Measurements from ENCODE around the gene GNPTAB.

Gene GNPTAB

GRCh38 chr12:101802486-101802885 is 28.3 kb downstream of the GNPTAB start:
- no peak for DNase-seq

GRCh38 chr12:101799774-101800173 is 31.0 kb downstream of the GNPTAB start:
- no peak for DNase-seq

GRCh38 chr12:101795786-101796185 is 35.0 kb downstream of the GNPTAB start:
- peak; percentile 33 for DNase-seq

GRCh38 chr12:101795013-101795412 is 35.7 kb downstream of the GNPTAB start:
- DNase-seq = peak; percentile 67

GRCh38 chr12:101794574-101794973 is 36.2 kb downstream of the GNPTAB start:
- DNase-seq = no peak

- peak; percentile 95 for DNase-seq
Measured at GRCh38 chr12:101793401-101793800, 37.4 kb downstream of the GNPTAB start.

- peak; percentile 55 for DNase-seq
Measured at GRCh38 chr12:101792046-101792931, 38.5 kb downstream of the GNPTAB start.

GRCh38 chr12:101789171-101789570 is 41.6 kb downstream of the GNPTAB start:
- DNase-seq = no peak

- DNase-seq = no peak
Measured at GRCh38 chr12:101785671-101786070, 45.1 kb downstream of the GNPTAB start.

GRCh38 chr12:101784376-101784775 is 46.4 kb downstream of the GNPTAB start:
- no peak for DNase-seq

GRCh38 chr12:101783838-101784237 is 46.9 kb downstream of the GNPTAB start:
- no peak for DNase-seq

GRCh38 chr12:101783150-101783549 is 47.6 kb downstream of the GNPTAB start:
- no peak for DNase-seq

- DNase-seq = no peak
Measured at GRCh38 chr12:101782273-101782731, 48.5 kb downstream of the GNPTAB start.

GRCh38 chr12:101781834-101782233 is 48.9 kb downstream of the GNPTAB start:
- no peak for DNase-seq

GRCh38 chr12:101780599-101780998 is 50.2 kb downstream of the GNPTAB start:
- peak; percentile 35 for DNase-seq

- DNase-seq = no peak
Measured at GRCh38 chr12:101779626-101780025, 51.1 kb downstream of the GNPTAB start.

- DNase-seq = no peak
Measured at GRCh38 chr12:101779200-101779599, 51.6 kb downstream of the GNPTAB start.

- DNase-seq = no peak
Measured at GRCh38 chr12:101777978-101778377, 52.8 kb downstream of the GNPTAB start.

- DNase-seq = peak; percentile 45
Measured at GRCh38 chr12:101777485-101777884, 53.3 kb downstream of the GNPTAB start.

GRCh38 chr12:101775816-101776215 is 54.9 kb downstream of the GNPTAB start:
- peak; percentile 27 for DNase-seq

GRCh38 chr12:101773650-101774162 is 57.1 kb downstream of the GNPTAB start:
- peak; percentile 88 for DNase-seq

GRCh38 chr12:101772012-101772775 is 58.6 kb downstream of the GNPTAB start:
- DNase-seq = peak; percentile 57

GRCh38 chr12:101769865-101770264 is 60.9 kb downstream of the GNPTAB start:
- DNase-seq = no peak

- DNase-seq = no peak
Measured at GRCh38 chr12:101768781-101769180, 62.0 kb downstream of the GNPTAB start.
